Sigmoid colon (tissue), 4 donors: Measurements from ENCODE around the gene CD44.

Experiments used
- POLR2AphosphoS5 ChIP-seq, 4 donors: sonication (generic); formaldehyde crosslinking; IDR thresholded peaks; one replicate each; pipeline ENCODE4 v1.6.1; 2017; ENCODE audit warnings: antibody characterized with exemption in 4 of 4
- TF ChIP-seq, protein P1 (sequence below), 4 experiments: fragments of 450-650 bp in 3 of 4; fragments of 200-600 bp in 1 of 4; IDR thresholded peaks; one replicate each; pipeline ENCODE4 v1.5.1; 2016 to 2019; ENCODE audit warnings: antibody characterized with exemption in 4 of 4, mild to moderate bottlenecking in 3 of 4, moderate library complexity in 2 of 4

DNA sequence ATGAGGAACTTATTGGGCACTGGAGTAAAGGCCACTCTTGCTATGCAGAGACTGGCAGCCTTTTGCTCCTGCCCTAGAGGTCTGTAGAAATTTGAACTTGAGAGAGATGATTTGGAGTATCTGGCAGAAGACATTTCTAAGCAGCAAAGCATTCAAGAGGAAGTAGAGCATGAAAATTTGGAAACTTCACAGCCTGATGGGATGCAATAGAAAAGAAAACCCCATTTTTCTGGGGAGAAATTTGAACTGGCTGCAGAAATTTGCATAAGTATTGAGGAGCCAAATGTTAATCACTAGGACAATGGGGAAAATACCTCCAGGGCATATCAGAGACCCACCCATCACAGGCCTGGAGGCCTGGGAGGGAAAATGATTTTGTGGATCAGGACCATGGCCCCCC lies 29.9 kb upstream of the CD44 start:
- TF ChIP-seq POLR2AphosphoS5 (IDR thresholded peaks at IDR 0.05): no peak
- TF ChIP-seq, protein P1, sequence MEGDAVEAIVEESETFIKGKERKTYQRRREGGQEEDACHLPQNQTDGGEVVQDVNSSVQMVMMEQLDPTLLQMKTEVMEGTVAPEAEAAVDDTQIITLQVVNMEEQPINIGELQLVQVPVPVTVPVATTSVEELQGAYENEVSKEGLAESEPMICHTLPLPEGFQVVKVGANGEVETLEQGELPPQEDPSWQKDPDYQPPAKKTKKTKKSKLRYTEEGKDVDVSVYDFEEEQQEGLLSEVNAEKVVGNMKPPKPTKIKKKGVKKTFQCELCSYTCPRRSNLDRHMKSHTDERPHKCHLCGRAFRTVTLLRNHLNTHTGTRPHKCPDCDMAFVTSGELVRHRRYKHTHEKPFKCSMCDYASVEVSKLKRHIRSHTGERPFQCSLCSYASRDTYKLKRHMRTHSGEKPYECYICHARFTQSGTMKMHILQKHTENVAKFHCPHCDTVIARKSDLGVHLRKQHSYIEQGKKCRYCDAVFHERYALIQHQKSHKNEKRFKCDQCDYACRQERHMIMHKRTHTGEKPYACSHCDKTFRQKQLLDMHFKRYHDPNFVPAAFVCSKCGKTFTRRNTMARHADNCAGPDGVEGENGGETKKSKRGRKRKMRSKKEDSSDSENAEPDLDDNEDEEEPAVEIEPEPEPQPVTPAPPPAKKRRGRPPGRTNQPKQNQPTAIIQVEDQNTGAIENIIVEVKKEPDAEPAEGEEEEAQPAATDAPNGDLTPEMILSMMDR (IDR thresholded peaks at IDR 0.05): no peak
